Stimulated activated CD8-positive, alpha-beta memory T cell treated with anti-CD3 and anti-CD28 coated beads, Interleukin-15, amount 100 ng/mL, for 4 hours (primary cell): ENCODE data around the gene MAML3.

Source experiments
- DNase-seq, 2 donors: peaks; one replicate each; pipeline ENCODE4 v3.0.0-alpha.2; 2020; ENCODE audit warnings: low read depth in 2 of 2

Gene MAML3

DNA sequence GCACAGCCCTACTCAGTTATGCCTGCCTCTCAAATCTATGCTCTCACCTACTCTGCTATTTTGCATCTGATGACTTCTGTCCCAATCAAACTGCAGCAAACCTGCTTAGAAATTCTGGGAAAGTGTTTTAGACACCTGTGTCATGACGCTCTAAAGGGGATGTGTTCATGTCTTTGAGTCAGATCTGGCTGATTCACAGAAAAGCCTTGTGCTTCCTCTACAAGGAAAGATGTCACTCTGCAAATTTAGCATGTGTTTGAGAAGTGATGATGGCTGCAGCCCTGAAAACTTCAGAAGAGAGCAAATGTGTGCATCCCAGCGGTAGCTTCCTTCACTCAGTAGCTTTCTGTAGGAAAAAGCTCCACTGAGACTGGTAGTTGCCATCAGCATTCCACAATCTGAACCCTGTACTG is 253.0 kb downstream of the MAML3 start:
- DNase-seq: no peak

DNA sequence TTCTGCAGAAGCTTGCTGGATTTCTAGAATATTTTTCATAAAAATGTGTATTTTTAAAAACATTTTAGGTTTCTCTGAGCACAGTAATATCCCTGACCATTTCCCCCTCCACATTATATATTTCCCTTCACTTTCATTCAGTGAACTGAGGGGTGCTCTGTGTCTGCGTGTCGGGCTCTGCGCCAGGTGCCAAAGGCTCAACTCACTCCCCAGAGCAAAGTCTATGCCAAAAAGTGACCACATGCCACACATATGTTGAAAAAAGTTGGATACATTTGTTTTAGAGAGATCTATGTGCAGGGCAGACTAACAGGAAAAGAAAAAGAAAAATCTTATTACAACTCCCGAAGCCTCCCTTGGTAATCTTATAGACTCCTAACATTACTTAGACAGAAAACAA is 254.6 kb downstream of the MAML3 start:
- DNase-seq: no peak

DNA sequence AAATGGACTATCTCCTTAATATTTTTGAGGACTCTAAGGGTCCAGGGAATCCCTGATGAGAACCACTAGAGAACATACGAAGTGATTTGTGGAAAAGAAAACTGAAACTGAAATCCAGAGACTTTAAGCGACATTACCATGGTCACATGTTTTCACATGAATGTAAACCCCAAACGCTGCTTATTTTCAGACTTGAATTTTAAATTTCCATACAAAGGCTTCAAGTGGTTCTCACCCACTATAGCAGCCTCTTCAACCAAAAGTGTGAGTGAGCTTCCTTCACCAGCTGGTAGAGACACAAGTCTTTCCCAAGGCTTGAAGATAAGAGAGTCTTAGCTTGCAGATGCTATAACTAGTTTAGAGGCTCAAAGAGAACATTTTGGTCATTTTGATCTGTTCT is 255.7 kb downstream of the MAML3 start:
- no peak for DNase-seq

DNA sequence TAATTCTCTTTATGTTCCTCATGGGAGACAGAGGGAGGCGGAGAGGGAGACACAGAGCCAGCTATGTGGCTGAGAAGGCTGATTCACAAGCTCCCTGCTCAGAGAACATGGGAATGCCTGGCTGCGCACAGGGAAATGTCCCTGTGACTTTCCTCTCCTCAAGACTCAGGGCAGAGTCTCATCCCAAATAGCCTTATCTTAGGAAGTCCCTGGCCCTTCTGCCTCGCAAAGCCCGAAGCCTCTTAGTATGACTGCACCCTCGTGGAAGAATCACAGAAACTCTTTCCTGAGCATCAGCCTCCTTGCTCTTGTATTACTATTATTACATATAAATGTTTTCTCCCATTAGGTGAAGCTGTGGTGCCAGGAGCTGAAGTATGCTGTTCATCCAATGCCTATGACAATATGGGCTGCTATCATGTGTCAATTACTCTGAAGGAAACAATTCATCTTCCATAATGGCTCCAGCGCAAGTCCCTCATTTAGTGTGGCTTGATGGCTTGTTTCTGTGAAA is 257.8 kb downstream of the MAML3 start:
- no peak for DNase-seq

DNA sequence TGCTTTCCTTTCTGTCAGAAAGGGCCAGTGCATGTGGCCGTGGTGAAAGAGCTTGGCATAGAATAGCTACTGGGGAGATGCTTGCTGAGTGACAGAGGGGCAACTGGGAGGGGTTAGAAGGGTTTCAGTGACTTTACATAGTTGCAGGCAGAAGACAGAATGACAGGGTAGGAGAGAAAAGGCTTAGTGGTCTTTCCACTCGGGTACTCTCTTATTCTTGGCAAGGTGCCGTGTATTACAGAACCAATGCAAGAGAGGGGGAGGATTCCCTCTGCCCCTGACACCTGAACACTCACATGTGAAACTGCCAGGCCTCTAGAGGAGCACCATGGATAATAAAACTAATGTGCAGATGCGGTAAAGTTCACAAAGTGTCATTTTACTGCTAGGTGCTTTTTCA is 260.2 kb downstream of the MAML3 start:
- no peak for DNase-seq

DNA sequence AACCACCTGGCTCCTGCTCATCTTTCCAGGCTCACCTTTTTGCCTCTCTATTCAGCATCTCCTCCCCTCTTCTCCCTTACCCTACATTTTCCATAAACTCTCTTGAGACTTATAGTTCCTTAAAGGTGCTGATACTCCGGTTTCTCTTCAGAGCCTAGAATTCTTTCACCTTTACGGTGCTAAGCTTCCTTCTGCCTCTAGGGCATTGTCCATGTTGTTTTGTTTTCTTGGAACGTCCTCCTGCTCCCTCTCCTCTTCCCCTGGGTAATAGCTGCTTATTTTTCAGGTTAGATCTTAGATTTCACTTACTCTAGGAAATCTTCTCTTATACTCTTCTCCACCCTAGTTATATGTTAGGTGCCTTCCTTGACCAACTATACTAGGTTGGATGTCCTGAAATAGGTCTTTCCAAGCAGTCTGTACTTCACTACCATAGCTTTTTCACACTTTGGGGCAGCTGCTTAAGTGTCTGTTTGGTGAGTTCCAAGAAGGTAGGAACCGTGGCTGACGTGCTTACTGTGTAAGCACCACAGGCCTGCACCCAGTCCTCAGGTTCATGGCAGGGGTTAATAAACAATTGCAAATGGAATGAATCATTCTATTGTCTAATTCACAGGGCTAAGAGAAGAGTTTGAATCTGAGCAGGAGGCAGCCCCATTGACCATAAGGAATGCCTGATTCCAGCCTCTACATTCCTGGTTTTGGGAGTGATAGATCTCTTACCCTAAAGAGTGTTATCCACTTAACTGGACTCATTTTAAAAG is 260.8 kb downstream of the MAML3 start:
- DNase-seq: no peak

DNA sequence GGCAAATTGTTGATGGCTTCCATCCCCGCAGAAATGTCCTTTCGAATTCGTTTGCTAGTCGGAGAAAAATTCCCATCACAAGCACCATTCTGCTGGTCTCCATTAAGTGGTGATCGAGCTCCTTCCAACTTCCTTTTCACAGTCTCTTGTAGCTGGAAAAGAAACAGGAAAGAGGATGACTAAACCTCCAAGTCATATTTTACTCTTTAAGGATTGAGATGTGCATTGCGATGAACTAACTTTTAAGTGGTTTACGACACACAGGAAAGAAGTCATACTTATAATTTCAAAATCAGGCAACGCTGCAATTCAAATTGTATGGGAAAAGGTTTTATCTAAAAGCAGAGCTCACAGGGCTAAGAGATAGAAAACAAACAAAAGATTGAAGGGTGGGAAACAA is 263.2 kb downstream of the MAML3 start:
- no peak for DNase-seq

DNA sequence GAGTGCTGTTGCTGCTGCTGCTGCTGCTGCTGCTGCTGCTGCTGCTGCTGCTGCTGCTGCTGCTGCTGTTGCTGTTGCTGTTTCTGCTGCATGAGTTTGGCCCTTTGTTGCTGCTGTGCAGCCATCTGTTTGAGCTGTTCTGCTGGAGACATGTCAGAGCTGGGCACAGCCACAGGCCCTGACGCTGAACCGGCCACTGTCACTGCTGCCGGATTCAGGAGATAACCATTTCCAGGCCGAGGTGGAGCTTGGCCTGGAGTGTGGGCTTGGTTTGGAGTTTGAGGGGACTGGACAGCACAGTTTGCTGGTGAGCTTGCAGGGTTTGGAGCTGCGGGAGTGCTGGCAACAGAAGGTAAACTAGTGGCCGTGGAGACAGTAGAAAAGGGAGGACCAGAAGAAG is 264.1 kb downstream of the MAML3 start:
- DNase-seq: no peak

DNA sequence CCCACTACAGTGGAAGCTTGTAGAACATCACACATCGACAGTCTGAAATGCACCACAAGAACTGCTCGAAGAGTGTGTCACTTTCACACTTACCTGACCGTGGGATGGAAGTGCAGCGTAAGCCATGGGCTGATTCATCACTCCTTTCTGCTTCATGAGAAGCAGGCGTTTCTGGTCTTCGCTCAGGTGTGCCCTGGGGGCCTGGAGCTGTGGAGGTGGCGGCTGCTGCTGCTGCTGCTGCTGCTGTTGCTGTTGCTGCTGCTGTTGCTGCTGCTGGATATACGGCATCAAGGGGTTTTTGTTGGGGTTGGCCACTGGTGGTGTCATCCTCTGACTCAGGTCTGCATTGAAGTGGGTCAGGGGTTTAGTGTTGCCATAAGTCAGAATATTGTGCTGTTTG is 264.7 kb downstream of the MAML3 start:
- no peak for DNase-seq

DNA sequence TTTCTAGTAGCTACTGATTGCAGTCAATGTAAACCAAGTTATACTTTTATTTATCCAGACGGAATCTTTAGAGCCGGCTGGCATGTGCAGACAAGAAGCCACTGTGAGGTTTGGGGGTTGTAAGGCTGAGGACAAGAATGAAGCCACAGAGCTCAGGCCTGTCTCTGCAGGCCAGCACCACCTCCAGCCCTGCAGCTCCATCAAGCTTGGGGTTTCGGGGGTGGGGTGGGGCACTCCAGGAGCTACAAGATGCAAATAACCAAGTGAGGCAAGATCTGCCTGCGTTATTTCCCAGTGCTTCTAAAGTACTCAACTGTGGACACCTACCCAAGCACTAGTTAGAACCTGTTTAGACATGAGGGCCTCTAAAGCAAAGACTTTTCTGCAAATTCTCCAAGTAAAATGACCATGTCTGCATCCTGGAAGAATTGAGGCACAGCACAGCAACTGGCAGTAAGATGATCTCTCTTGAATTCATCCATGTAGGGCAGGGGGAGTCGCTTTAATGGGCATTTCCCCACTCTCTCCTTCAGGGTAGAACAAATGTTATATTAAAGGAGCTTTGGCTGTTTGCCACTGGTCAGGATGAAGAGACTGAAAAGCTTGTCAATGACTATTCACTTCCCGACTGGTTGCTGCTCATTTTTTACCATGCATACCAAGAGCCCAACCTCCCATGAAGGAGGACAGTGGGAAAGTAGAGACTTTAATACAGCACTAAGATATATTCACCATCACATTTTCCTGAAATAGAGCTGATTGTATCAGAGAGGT is 265.8 kb downstream of the MAML3 start:
- DNase-seq: no peak

DNA sequence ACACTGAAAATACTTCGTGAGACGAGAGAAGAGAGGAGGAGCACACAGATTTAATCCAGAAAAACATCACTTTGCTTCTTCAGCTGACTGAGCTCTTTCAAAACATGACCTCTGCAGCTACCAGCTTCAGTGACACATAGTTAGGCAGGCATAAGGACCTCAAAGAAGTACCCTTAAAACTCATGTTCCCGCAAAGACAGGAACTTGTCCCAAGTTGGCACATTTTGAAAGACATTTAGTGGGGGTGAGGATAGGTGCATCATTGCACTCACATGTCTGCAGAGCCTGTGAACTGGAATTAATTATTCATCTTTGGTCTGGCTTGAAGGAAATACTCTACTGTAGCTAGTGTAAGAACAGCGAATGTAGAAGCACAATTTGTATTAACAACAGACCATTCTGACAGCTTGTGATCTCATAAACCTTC is 266.6 kb downstream of the MAML3 start:
- no peak for DNase-seq

DNA sequence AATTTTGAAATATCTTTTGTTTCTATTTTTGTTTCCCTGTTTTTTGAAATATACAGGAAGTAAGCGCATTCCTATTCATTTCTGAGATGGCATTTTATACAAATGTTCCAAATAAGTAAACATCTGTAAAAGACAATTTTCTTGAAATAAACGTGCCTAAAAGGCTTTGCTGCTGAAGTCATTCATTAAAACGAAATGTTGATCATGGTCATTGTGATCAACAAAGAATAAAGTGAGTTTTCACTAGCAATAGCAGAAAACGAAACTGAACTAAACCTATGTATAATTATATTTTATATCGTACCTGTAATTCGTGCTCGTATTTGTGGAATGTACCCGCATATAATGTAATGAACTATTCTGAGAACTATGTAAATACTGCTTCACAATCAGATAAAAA is 267.2 kb downstream of the MAML3 start:
- DNase-seq: no peak

DNA sequence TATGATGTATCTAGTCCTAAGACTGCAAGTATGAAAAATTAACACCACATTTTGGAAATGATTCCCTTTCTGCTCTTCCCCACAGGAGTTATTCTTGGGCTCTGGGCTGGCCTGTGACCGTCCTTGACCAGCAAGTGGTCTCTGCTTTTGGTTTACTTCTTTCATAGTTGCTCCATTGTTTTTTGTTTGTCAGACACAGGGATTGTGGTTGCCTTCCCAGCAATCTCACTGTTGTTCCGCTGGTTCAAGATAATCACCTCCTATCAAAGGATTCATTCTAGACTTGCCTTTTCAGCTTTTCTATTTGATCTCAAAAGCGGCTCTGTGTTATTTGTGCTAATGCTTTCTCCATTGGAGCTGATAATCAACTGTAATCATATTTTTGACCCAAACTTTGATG is 269.5 kb downstream of the MAML3 start:
- DNase-seq: no peak

DNA sequence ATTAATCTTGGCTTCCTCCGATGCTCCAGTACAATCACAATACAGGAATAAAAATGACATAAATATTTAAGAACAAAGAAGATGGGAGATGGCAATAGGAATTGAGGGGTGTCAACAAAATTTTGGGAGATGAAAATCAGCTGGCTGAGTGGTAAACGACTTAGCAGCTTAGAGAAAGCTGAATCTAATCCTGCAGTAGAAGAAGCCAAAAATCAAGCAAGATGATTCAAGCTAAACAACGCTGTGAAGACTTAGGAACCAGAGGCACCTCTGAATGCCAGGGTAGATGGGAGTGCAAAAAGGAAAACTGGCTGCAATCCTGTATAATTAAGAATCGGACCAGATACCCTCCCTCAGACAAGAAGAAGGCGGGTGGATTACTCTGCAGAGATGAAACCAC is 273.1 kb downstream of the MAML3 start:
- DNase-seq: no peak

DNA sequence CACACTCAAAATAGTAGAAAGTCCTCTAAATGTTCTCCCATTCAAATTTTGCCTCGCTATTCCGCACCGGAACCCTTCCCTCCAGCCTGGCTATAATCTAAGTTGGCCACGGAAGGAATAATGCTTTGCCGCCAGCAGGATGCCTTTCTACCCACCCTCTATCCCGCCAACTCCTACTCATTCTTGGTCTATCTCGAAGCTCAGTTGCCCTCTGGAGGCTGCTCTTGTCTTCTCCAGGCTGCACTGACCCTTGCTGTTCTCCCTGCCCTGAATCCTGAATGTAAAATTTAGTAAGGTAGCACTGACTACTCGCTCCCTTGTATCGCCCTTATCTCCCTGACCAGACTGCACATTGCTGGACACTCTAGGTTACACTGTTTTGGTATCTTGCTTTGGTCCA is 275.9 kb downstream of the MAML3 start:
- no peak for DNase-seq

DNA sequence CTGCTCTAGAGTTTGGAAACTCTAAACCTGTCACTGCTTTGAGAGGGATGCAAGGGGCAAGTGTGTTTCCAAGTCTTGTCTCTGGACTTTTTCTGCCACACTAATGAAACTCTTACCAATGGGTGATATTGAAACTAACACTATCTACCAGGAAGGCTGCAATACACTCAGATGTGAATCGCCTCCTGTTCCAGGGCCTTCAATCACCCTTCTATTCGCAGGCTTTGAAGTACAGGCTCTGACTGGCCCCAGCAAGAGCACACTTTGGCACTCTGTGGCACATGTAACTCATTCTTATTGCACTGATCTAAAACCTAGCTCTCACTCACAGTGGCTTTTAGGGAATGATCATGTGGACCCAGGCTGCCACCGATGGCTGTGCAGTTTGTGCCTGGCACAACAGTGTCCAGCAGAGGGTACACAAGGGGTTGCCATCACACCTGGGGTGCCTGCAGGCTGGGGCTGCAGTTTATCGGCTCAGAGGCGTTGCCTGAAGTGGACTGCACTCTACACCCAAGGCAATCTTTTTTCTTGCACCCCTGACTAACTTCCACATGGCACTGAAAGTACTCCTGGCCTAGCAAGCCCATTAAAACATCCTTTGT is 277.5 kb downstream of the MAML3 start:
- no peak for DNase-seq

DNA sequence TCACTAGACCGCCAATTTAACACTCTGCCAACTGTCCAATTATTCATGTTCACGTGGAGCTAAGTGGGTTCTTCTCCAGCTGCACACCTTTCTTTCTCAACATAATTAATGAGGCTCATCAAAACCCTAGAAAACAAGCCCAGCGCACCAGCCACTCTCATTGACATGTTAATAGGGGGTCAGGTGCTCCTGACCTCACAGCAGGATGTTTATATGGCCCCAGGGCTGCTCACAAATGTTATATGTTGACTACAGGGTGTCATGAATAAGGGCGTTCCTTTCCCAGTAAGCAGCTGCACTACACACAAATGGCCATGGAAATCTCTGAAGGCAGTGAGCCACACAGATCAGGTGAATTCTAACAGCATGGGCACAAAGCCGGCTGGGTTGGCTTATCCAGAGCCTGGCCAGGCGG is 278.6 kb downstream of the MAML3 start:
- DNase-seq: no peak

DNA sequence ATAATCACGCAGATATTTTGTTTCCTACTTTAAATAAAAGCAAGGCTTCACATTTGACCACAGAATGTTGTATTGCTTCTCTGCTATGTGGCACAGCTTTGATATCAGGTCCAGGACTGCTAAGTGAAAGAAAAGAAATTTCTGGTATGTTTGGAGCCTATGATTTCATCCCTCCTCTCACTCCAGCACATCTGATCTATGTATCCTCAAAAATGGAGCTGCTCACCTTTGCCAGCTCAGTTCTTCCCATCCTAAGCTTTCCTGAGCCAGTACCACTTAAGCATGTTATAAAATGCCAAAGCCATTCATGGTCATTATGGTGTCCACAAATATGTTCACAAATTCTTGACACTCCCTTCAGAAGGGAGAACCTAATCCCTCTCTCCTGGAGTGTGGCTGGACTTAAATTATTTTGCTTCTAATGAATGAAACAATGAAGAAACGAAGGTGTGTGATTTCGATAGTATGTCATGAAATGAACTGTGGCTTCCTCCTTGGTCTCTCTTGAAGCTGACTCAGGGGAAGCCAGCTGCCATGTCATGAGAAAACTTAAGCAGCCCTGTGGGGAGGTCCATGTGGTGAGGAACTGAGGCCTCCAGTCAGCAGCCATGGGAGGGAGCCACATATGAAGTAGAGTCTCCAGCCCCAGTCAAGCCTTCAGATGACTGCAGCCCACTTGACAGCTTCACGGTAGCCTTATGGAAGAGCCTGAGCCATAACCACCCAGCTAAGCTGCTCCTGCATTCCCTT is 280.7 kb downstream of the MAML3 start:
- no peak for DNase-seq

DNA sequence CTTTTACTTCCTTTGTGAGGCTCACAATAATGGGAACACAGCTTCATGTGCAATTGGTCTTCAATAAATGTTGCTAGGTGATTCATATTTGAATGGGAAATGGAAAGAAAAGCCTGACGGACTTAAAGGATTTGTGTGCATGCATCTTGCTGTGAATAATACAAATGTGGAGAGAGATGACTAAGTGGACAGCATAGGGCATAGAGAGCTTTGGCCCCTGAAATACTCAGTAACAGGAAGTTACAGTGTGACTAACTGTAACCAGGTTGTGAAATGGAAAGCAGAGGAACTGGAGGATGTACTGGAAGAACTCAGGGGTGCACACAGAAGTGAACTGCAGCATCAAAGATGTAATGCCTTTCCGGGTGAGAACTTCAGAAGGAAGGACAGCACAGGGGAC is 281.7 kb downstream of the MAML3 start:
- DNase-seq: no peak

DNA sequence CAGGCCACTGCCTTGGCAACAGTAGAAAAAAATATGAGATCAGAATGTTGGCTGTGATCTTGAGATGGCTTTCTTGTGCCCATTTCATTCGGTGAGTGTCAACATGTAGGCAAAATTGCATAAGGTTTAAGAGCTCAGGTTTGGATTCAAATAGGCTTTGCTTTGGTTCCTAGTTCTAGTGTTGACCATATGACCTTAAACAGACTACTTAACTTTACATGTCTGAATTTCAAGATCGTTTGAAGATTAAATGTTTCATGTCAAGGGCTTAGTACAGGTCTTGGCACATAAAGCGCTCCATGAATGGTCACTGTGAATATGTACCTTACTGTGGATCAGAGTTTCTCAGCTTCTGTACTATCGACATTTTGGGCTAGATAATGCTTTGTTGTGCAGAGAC is 284.2 kb downstream of the MAML3 start:
- DNase-seq: no peak

DNA sequence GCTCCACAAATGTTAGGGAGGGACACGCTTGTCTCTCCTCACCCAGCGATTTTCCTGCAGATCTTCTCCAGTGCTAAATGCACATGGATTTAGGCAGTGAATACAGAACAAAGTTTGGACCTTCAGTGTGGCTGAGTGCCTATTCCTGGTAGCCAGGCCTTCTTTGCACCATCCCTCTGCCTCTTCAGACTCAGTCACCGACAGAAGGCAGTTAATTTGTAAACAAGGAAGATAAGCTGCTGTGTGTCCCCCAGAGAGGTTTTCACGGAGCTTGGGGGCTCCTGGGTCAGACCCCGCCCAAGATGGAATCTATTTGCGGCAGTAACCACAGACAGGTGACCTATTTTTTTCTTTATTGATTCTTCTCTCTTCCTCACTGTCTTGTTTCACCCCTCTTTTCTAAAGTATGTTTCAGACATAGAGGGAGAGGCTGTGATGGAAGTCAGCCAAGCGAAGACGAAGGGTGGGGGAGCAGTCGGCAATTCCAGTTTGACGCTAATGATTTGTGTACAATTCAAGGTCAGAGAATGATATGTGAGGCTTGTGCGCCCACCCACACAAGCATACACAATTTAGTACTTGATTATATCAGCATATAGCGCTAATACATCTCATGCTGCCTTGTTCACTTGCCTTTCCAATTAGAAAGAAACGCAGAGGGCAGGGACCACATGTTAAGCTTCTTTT is 287.6 kb downstream of the MAML3 start:
- DNase-seq: no peak
